Embryonic facial prominence (tissue), 1 donor: Measurements from ENCODE around the gene PYCR2.

Experiments
- DNase-seq: peaks from one replicate; pipeline ENCODE4 v3.0.0-alpha.2; 2016; ENCODE audit errors: extremely low spot score

Gene PYCR2

GRCh38 chr1:225876900-225877510, 47.0 kb downstream of the PYCR2 start:
- DNase-seq, result no peak

DNA sequence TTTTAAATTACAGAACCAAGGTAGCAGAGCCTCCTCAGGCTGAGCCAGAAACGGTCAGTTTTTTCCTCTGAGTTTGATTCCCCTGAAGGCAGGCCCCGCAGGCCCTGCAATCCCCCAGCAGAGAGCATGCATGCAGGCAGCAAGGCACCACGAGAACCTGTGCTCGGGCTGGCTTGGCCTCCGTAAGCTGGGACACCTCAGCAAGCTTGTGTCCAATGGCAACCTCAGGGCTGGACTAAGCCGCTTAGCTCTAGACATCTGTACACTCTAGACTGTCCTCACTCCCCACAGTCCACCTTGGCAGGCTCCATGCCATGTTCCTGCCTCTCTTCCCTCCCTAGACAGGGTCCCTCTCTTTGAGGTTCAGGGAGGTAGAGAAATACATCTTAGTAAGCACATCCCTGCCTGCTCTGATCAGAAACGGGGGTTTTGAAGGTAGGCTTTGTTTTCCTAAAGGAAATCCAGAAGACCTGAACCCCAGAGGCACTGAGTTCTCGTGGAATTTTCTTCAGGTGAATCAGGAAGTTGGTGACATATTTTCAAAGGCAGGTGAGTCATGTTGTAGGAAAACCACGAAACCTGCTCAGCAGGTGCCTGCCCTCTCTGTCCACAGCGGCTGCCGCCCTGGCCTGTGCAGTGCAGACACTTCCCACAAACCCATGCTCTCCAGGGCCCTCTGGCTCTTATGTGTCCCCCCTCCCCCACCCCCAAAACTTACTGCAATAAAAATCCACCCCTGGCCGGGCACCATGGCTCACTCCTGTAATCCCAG, 48.8 kb downstream of the PYCR2 start:
- no peak for DNase-seq

DNA sequence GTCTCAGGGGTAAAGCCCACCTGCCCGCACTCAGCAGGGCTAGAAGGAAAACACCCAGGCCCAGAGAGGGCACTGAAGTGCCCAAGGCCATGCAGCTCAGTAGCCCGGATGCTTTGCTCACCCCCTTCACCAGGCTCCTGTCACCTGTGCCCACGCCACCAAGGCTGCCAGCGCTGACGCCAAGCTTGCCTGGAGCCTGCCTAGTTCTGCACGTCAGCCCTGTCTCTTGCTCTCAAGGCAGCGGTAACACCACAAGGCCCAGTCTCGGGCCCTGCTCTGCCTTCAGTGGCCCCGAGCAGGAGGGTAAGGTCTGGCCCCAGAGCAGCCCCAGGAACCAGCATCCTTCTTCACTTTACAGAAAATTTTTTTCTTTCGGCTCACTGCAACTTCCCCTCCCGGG, 49.6 kb downstream of the PYCR2 start:
- DNase-seq, result no peak

DNA sequence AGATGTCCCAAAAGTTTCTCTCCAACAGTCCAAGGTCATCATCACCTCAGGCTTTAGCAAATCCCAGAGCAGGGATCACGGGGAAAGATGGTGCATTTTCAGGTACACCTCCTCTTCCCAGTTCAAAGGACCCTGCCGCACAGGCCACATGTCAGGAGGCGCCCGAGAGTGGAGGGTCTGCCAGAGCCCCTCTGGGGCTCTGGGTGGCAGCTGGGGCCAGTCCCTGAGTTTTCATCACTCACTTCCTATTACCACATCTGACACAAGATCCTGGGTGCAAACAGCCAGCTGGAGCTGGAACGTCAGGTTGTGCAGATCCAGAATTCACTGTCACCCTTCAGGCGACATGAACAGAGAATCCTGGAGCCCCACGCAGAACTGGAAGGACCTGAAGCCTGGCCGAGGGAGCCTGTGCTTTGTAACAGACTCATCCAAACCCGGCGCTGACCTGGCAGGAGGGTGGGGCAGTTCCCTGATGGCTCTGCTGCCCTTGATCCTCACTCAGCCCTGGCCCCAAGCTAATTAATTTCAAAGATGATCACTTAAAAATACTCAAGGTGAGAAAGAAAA, 50.7 kb downstream of the PYCR2 start:
- DNase-seq, result no peak

DNA sequence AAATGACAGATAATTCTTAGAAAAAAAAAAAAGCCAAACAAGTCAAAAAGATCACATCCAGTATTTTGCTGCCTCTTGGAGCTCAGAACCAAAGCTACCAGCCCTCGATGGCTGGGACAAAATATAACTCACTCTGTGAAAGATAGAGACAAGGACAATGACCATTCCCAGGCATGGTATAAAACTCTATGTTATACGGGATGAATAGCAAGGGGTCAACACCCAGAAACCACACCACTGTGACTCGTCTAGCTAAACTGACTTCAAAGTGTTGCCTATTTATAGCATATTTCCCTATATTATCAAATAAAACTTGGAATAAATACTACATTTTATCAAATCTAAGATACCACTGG, 52.0 kb downstream of the PYCR2 start:
- DNase-seq, result no peak

DNA sequence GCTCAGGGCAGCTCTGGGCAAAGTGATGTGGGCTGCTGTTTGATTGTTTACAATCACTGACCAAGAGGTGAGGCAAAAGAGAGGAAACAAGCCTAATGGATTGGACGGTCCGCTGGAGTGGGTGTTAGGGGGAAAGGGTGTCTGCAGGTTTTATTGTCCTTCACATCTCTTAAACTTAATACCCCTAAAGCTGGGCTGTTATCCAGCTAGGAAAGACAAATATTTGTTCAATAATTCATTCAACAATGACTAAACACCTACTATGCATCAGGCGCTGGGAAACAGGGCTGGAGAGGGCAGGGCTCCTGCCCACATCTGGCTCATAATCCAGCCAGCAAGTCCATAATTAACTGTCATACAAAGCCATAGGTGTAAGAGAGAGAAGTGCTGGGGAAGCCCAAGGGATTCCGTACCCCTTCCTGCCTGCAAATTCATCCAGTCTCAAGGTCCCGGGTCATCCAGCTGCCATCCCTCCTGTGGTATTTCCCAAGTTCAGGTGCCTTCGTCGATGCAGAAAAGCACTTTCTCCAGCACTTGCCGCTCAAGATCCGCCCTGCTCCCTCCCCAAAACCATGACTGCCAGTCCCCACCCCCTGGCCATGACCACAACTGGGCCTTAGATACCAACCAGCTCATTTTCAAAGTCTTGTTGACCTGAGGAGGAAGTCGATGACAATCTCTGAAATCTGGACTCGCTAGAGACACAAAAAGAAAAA, 52.5 kb downstream of the PYCR2 start:
- DNase-seq, result no peak

DNA sequence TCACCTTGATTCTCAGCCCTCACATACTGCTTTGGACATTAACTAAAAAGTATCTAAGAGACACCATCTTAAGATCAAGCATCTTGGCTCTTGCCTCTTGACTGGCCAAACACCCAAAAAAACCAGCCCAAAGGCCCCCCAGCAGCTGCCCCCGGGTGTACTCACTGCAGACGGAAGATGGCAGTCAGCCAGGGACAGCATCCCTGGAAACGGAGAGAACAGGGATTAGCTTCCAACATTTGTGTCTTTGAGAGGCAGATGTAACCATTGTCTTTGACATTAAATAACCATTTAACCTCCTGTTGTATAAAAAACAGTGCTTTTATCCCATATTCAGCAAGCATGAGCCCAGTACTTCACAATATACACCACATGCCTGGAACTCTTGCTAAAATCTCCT, 53.1 kb downstream of the PYCR2 start:
- DNase-seq, result no peak
